Transverse colon (tissue), 4 donors: ENCODE measurements around the gene ORM1.

Source experiments
- EP300 ChIP-seq: sonication (generic); formaldehyde crosslinking; IDR thresholded peaks from one replicate; pipeline ENCODE4 v1.6.1; 2017; ENCODE audit warnings: antibody characterized with exemption, low read depth
- POLR2AphosphoS5 ChIP-seq, 3 donors: sonication (generic); formaldehyde crosslinking; IDR thresholded peaks; one replicate each; pipeline ENCODE4 v1.6.1; 2016; ENCODE audit warnings: antibody characterized with exemption in 3 of 3
- TF ChIP-seq, protein P1 (sequence below), 5 experiments: fragments of 200-600 bp in 3 of 5; fragments of 450-650 bp in 2 of 5; sonication (generic) in 3 of 5; IDR thresholded peaks; 1 replicate in 2 of 5; 2 replicates in 3 of 5; pipeline ENCODE4 v1.5.1; 2016 to 2017; ENCODE audit warnings: antibody characterized with exemption in 5 of 5, inconsistent platforms in 3 of 5, mild to moderate bottlenecking in 2 of 5, moderate library complexity in 1 of 5

DNA sequence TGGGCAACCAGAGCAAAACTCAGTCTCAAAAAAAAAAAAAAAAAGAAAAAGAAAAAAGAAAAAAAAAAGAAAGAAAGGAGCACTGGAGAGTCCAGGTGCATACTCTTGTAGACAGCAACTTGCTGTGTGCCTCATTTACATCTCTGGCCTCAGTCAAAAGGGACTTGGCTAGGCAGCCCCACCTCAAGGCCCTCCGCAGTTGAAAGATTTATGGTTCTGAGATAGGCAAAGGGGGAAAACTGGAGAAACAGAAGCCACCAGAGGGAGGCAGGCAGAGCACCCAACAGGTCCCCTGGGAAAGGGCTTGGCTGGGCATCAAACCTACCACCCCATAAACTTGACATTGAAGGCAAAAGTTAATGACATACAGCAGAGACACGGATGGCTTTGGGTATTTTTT, 12.8 kb downstream of the ORM1 start:
- TF ChIP-seq EP300 (no peak), POLR2AphosphoS5 (IDR thresholded peaks at IDR 0.05) (no peak)
- TF ChIP-seq, protein P1, sequence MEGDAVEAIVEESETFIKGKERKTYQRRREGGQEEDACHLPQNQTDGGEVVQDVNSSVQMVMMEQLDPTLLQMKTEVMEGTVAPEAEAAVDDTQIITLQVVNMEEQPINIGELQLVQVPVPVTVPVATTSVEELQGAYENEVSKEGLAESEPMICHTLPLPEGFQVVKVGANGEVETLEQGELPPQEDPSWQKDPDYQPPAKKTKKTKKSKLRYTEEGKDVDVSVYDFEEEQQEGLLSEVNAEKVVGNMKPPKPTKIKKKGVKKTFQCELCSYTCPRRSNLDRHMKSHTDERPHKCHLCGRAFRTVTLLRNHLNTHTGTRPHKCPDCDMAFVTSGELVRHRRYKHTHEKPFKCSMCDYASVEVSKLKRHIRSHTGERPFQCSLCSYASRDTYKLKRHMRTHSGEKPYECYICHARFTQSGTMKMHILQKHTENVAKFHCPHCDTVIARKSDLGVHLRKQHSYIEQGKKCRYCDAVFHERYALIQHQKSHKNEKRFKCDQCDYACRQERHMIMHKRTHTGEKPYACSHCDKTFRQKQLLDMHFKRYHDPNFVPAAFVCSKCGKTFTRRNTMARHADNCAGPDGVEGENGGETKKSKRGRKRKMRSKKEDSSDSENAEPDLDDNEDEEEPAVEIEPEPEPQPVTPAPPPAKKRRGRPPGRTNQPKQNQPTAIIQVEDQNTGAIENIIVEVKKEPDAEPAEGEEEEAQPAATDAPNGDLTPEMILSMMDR (IDR thresholded peaks at IDR 0.05): no peak
